ENCODE data around the gene MRI1. TPM values are rescaled to one million over a fixed set of nuclear protein-coding genes. Genes with fewer than 3 reads are reported as not detected.

The MRI1 gene
- total and polyA plus RNA-seq, 2 experiments from 2014 or later = 12.3 to 44.5 TPM

DNA sequence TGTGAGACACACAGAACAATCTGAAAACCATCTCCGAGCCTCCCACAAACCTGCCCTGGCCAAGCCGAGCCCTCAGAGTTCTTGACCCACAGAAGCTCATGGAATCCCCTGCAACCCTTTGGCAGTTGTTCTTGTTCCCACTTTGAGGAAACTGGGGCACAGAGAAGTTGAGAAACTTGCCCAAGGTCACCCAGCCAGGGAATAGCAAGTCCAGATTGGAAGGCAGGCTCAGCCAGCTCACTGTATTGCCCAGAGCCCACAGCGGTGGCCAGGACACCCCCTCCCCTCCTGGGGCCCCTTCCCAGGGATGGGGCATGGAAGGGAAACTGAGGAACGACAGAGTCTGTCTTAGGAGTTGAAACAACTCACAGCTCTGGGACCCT, 32.7 kb downstream of the MRI1 start (continued):
- no peak for TF ChIP-seq ZNF331 (CRISPR knock-in tag; IDR thresholded peaks at IDR 0.05; ENCODE audit: low read depth)
- TF ChIP-seq EZH2 (IDR thresholded peaks at IDR 0.05; ENCODE audit: low read depth, unreplicated experiment) = no peak
- TF ChIP-seq JUNB (IDR thresholded peaks at IDR 0.05; ENCODE audit: unreplicated experiment) = no peak
- TF ChIP-seq POLR2AphosphoS5 (IDR thresholded peaks at IDR 0.05; ENCODE audit: low read depth) = no peak
- TF ChIP-seq, protein P1, sequence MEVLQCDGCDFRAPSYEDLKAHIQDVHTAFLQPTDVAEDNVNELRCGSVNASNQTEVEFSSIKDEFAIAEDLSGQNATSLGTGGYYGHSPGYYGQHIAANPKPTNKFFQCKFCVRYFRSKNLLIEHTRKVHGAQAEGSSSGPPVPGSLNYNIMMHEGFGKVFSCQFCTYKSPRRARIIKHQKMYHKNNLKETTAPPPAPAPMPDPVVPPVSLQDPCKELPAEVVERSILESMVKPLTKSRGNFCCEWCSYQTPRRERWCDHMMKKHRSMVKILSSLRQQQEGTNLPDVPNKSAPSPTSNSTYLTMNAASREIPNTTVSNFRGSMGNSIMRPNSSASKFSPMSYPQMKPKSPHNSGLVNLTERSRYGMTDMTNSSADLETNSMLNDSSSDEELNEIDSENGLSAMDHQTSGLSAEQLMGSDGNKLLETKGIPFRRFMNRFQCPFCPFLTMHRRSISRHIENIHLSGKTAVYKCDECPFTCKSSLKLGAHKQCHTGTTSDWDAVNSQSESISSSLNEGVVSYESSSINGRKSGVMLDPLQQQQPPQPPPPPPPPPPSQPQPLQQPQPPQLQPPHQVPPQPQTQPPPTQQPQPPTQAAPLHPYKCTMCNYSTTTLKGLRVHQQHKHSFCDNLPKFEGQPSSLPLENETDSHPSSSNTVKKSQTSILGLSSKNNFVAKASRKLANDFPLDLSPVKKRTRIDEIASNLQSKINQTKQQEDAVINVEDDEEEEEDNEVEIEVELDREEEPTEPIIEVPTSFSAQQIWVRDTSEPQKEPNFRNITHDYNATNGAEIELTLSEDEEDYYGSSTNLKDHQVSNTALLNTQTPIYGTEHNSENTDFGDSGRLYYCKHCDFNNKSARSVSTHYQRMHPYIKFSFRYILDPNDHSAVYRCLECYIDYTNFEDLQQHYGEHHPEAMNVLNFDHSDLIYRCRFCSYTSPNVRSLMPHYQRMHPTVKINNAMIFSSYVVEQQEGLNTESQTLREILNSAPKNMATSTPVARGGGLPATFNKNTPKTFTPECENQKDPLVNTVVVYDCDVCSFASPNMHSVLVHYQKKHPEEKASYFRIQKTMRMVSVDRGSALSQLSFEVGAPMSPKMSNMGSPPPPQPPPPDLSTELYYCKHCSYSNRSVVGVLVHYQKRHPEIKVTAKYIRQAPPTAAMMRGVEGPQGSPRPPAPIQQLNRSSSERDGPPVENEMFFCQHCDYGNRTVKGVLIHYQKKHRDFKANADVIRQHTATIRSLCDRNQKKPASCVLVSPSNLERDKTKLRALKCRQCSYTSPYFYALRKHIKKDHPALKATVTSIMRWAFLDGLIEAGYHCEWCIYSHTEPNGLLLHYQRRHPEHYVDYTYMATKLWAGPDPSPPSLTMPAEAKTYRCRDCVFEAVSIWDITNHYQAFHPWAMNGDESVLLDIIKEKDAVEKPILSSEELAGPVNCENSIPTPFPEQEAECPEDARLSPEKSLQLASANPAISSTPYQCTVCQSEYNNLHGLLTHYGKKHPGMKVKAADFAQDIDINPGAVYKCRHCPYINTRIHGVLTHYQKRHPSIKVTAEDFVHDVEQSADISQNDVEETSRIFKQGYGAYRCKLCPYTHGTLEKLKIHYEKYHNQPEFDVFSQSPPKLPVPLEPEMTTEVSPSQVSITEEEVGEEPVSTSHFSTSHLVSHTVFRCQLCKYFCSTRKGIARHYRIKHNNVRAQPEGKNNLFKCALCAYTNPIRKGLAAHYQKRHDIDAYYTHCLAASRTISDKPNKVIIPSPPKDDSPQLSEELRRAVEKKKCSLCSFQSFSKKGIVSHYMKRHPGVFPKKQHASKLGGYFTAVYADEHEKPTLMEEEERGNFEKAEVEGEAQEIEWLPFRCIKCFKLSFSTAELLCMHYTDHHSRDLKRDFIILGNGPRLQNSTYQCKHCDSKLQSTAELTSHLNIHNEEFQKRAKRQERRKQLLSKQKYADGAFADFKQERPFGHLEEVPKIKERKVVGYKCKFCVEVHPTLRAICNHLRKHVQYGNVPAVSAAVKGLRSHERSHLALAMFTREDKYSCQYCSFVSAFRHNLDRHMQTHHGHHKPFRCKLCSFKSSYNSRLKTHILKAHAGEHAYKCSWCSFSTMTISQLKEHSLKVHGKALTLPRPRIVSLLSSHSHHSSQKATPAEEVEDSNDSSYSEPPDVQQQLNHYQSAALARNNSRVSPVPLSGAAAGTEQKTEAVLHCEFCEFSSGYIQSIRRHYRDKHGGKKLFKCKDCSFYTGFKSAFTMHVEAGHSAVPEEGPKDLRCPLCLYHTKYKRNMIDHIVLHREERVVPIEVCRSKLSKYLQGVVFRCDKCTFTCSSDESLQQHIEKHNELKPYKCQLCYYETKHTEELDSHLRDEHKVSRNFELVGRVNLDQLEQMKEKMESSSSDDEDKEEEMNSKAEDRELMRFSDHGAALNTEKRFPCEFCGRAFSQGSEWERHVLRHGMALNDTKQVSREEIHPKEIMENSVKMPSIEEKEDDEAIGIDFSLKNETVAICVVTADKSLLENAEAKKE (CRISPR knock-in tag; IDR thresholded peaks at IDR 0.05) = no peak
- no peak for TF ChIP-seq NANOG (IDR thresholded peaks at IDR 0.05; ENCODE audit: borderline replicate concordance)

- Histone ChIP-seq H3F3A (replicated peaks; ENCODE audit: low read depth) (0 out of 2 replicates have a peak, but pooled peaks cover 9% of the 10 kb centered on the region), H3K79me2 (replicated peaks; ENCODE audit: insufficient read depth) (peaks cover 12% of the 10 kb centered on the region), H3K4me3 (no peak overlapping the region), H4K20me1 (replicated peaks; ENCODE audit: insufficient read depth) (no peaks in the 10 kb centered on the region; the same call in 1 of the 2 replicates), H2AFZ (no peak overlapping the region), H3K9me2 (ENCODE audit: insufficient read depth) (no peaks in the 10 kb centered on the region), H3K36me3 (ENCODE audit: insufficient read depth) (no peaks in the 10 kb centered on the region), H3K27me3 (ENCODE audit: insufficient read depth) (no peaks in the 10 kb centered on the region), H3K4me2 (no peak overlapping the region), H3K27ac (ENCODE audit: low read depth) (no peak overlapping the region), H3K4me1 (ENCODE audit: insufficient read depth) (peaks cover 11% of the 10 kb centered on the region; the same call in 1 of the 2 replicates)
- TF ChIP-seq ZNF114 (CRISPR knock-in tag; IDR thresholded peaks at IDR 0.05) = no peak
- Mint-ChIP-seq H3K9me3 (no peaks in the 10 kb centered on the region), H3K27me3 (ENCODE audit: insufficient read depth, low read depth, poor library complexity) (peaks cover 10% of the 10 kb centered on the region), H3K4me1 (peaks cover 4% of the 10 kb centered on the region; the same call in 2 of the 3 replicates), H3K27ac (no peak overlapping the region), H3K4me3 (no peak overlapping the region), H3K36me3 (ENCODE audit: low read depth) (peaks cover 17% of the 10 kb centered on the region)
- DNase-seq (ENCODE audit: low spot score) (no peak), ATAC-seq (no peak)
Observed at GRCh38 chr19:13797870-13798269, 33.5 kb downstream of the MRI1 start.

Data from GM23338 (cell line).